Posterior vena cava (tissue), 2 donors: ENCODE data around the gene THSD7B. TPM values are rescaled to one million over a fixed set of nuclear protein-coding genes. Genes with fewer than 3 reads are reported as not detected.
"Not testable (repeated sequence)": the region's sequence is repeated elsewhere in the genome, so short reads cannot be mapped to it uniquely, and the experiment has no call there.

Source experiments
- DNase-seq: peaks from one replicate; pipeline ENCODE4 v3.0.0-alpha.2; 2020; ENCODE audit warnings: low spot score
- intact Hi-C, 2 donors: fragments of 100-400 bp; cut with DNase I; formaldehyde crosslinking; loops; one replicate each; pipeline versions ENCODE4 v1.14.1 to v1.14.2; 2022 to 2023
- total RNA-seq, 2 donors: library from RNA; stranded (reverse); fragmentation: NEBNext Ultra II Directional; extraction: Animal tissue kit (Norgen Biotek cat#: 25700); gene quantifications; one replicate each; pipeline ENCODE4 v1.2.1, GENCODE V29; 2021
- donor health status: DM: yes; HTN: yes; CAD: no.
- donor health status: DM: yes; HTN: yes; CAD: no.

Gene THSD7B
- total RNA-seq, 2 donors from 2014 or later: 0.76 to 1.2 TPM

DNA sequence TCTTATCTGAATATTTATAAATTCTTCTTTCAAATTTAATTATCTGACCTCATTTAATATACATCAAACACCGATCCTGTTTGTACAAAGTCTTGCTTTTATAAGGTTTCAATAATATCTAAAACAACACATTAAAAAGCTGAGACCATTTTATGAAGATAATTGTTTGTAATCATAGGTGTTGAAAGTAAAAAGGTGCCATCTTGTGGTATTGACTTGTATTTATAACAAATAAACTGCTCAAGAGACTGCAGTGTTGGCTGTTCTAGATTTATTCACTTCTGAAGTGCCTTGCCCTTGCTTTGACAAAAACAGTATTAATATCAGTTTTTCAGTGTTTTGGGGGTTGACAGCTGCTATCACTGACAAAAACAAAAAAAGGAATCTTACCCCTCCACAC is 912.1 kb downstream of the THSD7B start:
- intact Hi-C loops: no loop called here
- DNase-seq: no peak

DNA sequence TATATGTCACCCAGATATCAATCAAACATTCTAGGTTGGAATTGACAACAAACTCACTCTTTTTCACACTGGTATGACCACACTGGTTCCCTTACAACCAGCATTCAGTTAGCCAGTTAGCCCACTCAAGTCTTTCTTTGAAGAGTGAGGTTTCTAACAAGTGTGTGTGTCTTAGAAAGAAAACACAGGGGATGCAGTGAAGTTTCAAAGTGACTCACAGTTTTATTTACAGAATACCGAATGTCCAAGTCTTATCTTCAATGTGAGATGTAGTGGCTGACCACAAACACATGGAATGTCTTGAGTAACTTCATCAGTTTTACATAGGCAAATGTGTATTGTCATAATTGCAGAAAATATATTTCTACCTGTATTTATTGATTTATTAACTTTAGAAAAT is 924.2 kb downstream of the THSD7B start:
- intact Hi-C loops: no loop called here
- no peak for DNase-seq

DNA sequence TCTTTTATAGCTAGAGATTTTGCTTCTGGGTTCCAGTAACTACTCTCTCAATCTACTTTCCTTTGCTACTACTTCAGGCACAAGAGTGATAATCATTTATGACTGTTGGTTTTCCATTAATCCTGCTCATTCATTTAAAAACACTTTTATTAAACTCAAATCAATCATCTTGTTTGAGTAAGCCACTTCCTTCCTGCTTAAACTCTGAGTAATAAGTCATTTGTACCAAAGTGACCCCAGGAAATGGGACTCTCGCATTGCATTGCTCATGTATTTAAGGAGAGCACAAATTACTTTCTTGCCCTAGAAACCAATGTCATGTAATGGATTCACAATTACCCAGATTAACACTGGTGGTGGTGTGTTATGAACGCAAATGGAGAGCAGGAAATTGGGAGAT is 928.2 kb downstream of the THSD7B start:
- DNase-seq: no peak
- intact Hi-C loops: loop anchor here in 1 of 2 donors (1.0 kb wide), 1 partner anchor 23 kb away; no protein-coding TSS in a partner anchor

DNA sequence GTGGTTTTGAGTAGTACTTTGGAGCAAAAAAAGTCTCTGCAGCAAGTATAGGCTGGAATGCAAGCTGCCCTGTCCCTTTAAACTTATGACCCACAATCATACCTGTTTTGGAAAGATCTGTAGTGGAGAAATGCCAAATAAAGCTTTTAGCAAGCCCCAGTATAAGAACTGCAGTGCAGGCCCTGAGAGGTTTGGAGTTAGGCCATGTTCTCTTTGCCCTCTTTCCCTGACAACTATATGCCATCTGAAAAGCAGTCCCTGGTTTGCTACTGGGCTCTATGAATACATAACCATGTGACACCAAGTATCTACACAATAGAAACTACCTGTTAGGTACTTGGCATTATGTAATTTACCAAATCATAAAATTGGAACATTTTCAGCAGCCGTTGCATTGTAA is 931.6 kb downstream of the THSD7B start:
- DNase-seq: no peak
- intact Hi-C loops: no loop called here

DNA sequence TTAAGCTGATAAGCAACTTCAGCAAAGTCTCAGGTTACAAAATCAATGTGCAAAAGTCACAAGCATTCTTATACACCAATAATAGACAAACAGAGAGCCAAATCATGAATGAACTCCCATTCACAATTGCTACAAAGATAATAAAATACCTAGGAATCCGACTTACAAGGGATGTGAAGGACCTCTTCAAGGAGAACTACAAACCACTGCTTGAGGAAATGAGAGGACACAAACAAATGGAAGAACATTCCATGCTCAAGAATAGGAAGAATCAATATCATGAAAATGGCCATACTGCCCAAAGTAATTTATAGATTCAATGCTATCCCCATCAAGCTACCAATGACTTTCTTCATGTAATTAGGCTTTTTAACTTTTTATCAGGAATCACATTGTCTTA is 934.9 kb downstream of the THSD7B start:
- DNase-seq, intact Hi-C loops: not testable (repeated sequence)

DNA sequence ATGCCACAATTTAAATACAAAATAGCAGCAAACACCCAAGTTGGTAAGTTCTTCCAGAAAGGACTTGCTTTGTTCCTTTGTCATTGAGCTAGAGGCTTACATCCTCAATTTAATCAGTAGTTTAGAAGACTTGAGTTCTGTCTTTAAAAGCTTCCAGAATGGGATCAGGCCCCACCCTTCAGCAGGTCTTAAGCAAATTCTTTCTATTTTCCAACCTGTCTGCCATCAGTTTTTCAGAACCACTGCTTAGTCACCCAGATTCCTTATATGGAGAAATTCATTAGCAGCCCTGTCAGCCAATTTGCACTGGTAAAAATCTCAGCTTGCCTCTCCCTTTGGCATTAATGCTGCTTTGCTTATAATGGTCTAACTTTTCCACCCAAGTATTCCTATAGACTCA is 935.3 kb downstream of the THSD7B start:
- intact Hi-C loops: no loop called here
- DNase-seq: no peak

DNA sequence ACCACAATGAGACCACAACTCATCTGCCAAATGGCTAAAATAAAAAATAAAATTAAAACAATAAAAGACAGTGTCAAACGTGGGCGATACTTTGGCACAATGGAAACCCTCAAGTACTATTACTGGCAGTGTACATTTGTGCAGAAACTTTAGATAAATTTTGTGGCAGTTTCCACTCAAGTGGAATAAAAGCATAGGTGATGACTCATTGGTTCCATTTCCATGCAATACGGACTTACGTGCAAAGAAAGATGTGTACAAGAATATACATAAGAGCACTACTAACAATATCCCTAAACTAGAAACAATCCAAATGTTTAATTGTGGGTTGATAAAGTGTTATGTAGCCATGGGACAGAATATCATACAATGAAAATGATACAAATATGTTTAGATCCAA is 940.0 kb downstream of the THSD7B start:
- intact Hi-C loops: no loop called here
- DNase-seq: no peak

DNA sequence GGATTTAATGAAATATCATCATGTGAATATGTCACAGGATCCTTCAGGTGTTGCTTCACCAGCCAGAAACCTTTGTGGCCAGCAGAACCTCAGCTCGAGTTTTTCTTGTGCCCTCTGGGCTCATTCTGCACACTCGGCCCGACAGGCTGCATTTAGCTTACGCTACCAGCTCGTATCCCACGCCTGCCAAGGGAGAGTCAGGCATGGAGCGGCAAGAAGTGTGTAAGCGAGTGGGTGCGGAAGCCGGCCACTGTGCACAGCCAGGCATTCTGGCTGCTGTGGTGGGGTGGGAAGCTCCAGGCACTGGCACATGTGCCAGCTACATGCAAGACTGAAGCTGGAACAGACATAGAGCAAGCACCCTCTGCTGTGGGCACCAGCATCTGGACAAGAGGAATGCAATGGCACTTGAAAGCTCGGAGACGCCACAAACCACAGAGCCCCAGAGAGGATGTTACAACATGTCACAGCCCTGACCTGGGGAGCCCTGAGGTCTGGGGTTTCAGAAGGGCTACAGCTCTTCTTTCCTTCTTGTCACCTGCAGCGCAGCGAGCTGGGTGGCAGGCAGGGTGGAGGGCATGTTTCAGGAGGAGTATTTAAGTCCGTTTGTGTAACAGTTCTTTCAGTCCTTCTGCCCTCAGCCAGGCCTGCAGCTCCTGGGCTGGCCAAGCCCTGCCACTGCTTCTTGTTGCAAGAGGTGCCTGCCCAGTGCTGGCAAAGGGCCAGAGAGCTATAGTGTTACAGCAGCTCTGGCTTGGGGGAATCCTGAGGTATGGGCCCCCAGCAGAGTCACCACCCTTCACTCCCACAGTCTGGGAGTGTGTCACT is 941.7 kb downstream of the THSD7B start:
- DNase-seq: peak; percentile 71
- intact Hi-C loops: loop anchor here in 1 of 2 donors (2.0 kb wide), 1 partner anchor 50 kb away; no protein-coding TSS in a partner anchor

DNA sequence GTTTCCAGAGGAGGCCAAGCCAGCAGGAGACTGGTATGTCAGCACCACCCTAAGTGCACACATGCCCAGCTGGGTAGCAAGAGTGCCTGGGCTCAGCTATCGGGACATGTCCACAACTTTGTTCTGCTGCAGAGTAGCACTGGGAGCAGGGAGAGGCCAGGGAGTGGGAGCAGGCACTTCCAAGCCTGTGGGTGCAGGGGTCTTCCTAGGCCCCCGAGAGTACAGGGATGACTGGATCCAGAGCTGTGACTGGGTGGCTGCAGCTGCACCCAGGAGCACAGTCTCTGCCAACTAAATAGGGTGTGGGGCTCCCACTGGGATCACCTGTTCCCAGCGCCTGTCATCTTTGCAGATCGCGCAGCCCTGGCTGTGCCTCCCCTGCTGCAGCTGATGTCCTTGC is 943.0 kb downstream of the THSD7B start:
- DNase-seq: no peak

DNA sequence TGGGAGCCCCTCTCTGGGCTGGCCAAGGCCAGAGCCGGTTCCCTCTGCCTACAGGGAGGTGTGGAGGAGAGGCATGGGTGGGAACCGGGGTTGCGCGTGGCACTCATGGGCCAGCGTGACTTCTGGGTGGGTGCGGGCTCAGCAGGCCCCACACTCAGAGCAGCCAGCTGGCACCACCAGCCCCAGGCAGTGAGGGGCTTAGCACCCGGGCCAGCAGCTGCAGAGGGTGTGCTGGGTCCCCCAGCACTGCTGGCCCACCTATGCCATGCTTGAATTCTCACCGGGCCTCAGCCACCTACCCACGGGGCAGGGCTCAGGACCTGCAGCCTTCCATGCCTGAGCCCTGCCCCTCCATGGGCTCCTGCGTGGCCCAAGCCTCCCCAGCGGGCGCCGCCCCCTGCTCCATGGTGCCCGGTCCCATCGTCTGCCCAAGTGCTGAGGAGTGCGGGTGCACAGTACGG is 950.4 kb downstream of the THSD7B start:
- intact Hi-C loops: loop anchor here in 1 of 2 donors (1.0 to 5.0 kb wide), 2 partner anchors 22 to 707 kb away; no protein-coding TSS in a partner anchor
- peak; percentile 44 for DNase-seq

More for the DNA sequence above, 943.0 kb downstream of the THSD7B start:
- intact Hi-C loops: no loop called here

DNA sequence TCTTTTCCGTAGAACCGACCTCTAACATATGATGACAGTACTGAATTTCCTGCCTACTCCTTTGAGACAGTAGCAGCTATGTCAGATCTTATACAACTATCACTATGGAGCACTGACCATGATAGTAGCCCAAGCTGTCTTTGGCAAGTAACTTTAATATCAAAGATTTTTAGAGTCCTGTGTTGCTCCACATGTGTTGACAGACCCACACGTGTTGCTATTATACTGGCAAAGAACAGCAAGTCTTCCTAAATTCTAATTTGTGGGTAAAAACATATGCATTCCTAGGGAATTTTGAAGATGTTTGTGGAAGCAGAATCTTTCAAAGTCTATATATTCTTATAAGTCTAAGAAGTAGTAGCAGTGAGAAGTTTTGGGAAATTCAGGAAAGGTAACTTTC is 953.4 kb downstream of the THSD7B start:
- intact Hi-C loops: loop anchor here in 1 of 2 donors (5.0 kb wide), 1 partner anchor 704 kb away; no protein-coding TSS in a partner anchor
- no peak for DNase-seq

DNA sequence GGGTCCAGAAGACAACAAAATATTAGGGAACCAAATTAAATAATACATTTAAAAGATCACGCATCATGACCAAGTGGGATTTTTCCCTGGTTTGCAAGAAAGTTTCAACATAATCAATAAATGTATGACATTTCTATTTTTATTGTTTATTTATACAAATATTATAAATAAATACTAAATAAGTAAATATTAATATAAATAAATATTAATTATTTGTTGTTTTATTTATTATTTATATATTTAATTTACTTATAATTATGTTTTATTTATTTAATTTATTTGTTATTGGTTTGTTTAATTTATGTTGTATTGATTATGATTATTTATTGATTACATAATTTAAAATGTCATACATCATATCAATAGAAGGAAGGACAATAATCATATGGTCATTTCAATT is 956.4 kb downstream of the THSD7B start:
- intact Hi-C loops: no loop called here
- no peak for DNase-seq

DNA sequence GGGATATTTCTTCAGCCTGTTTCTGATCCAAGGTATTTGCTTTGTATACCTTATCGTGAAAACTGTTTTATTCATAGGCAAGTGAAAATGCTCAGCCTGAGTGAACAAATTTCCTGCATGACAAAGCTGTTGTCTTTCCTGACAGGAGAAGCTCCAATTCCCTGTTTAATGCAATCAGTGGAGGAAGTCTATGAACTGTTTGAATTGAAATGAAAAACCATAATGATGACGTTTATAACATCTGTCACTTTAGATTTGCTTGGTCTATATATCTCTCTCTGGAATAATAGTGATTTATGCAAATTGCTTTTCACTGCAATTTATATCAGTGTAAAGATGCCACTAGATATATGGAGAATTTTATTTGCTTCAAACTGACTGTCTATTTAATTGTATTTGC is 959.6 kb downstream of the THSD7B start:
- DNase-seq: no peak
- intact Hi-C loops: no loop called here
